OCI-M2 (cell line): ENCODE measurements around the gene SUPT5H.
"Not testable (repeated sequence)": the region's sequence is repeated elsewhere in the genome, so short reads cannot be mapped to it uniquely, and the experiment has no call there.

Experiments
- DNase-seq: peaks from one replicate; lab custom pipeline; 2025; ENCODE audit not compliant: unreplicated experiment; lab: John Stamatoyannopoulos, UW

Gene SUPT5H

GRCh38 chr19:39424934-39425333 is 20.4 kb upstream of the SUPT5H start:
- no peak for DNase-seq

- DNase-seq, result no peak
Measured at GRCh38 chr19:39425744-39426143, 19.6 kb upstream of the SUPT5H start.

GRCh38 chr19:39426170-39426569 is 19.2 kb upstream of the SUPT5H start:
- no peak for DNase-seq

- no peak for DNase-seq
Measured at GRCh38 chr19:39427707-39428106, 17.7 kb upstream of the SUPT5H start.

- DNase-seq, result no peak
Measured at GRCh38 chr19:39428283-39429112, 16.9 kb upstream of the SUPT5H start.

GRCh38 chr19:39430675-39431593 is 14.4 kb upstream of the SUPT5H start:
- no peak for DNase-seq

GRCh38 chr19:39432677-39433025 is 12.7 kb upstream of the SUPT5H start:
- no peak for DNase-seq

- DNase-seq, result no peak
Measured at GRCh38 chr19:39433480-39434079, 11.8 kb upstream of the SUPT5H start.

GRCh38 chr19:39434123-39435076 is 11.0 kb upstream of the SUPT5H start:
- DNase-seq, result no peak

- peak; percentile 98 for DNase-seq
Measured at GRCh38 chr19:39435499-39436349, 9.7 kb upstream of the SUPT5H start, which contains the start of gene RPS16. RPS16 (minus strand) TSS chr19:39435949; CDS start chr19:39435895, 54 bp downstream.

GRCh38 chr19:39436350-39436716 is 9.0 kb upstream of the SUPT5H start:
- DNase-seq, result no peak

GRCh38 chr19:39438270-39438934 is 7.0 kb upstream of the SUPT5H start:
- DNase-seq, result no peak

- DNase-seq, result no peak
Measured at GRCh38 chr19:39444598-39445195, 685 bp upstream of the SUPT5H start.

GRCh38 chr19:39446365-39447084 is 1.1 kb downstream of the SUPT5H start:
- no peak for DNase-seq

- no peak for DNase-seq
Measured at GRCh38 chr19:39448271-39448670, 2.9 kb downstream of the SUPT5H start.

- no peak for DNase-seq
Measured at GRCh38 chr19:39449116-39449797, 3.9 kb downstream of the SUPT5H start.

GRCh38 chr19:39451257-39451656 is 5.9 kb downstream of the SUPT5H start:
- not testable (repeated sequence) for DNase-seq
